Dendritic cell treated with granulocyte-macrophage colony-stimulating factor and Interleukin-4, amounts not matched to agents 40 ng/mL and 50 ng/mL, for 4 days (primary cell): ENCODE data around the gene CENPP.

Experiments used
- H3K27ac Mint-ChIP-seq: one replicate; pipeline ENCODE4 v1.8.0; 2022; ENCODE audit warnings: mild to moderate bottlenecking, mixed read lengths
- H3K27me3 Mint-ChIP-seq: one replicate; pipeline ENCODE4 v1.8.0; 2022; ENCODE audit warnings: mild to moderate bottlenecking, mixed read lengths
- H3K36me3 Mint-ChIP-seq: one replicate; pipeline ENCODE4 v1.8.0; 2022; ENCODE audit warnings: low read depth, mixed read lengths
- H3K4me1 Mint-ChIP-seq: one replicate; pipeline ENCODE4 v1.8.0; 2022; ENCODE audit warnings: low read depth, mixed read lengths
- H3K4me3 Mint-ChIP-seq: one replicate; pipeline ENCODE4 v1.8.0; 2022; ENCODE audit warnings: mild to moderate bottlenecking, moderate library complexity, mixed read lengths
- H3K9me3 Mint-ChIP-seq: one replicate; pipeline ENCODE4 v1.8.0; 2022; ENCODE audit warnings: mixed read lengths
- intact Hi-C: fragments of 100-400 bp; cut with micrococcal nuclease; formaldehyde crosslinking; loops from one replicate; pipeline ENCODE4 v1.15.0; 2022

Gene CENPP

GRCh38 chr9:92639791-92640271 is 314.1 kb downstream of the CENPP start:
- H3K36me3 Mint-ChIP-seq = peaks cover 100% of the 10 kb centered on the region
- H3K27me3 Mint-ChIP-seq = no peaks in the 10 kb centered on the region
- no peak overlapping the region for H3K27ac Mint-ChIP-seq
- no peaks in the 10 kb centered on the region for H3K4me1 Mint-ChIP-seq
- H3K9me3 Mint-ChIP-seq = no peaks in the 10 kb centered on the region
- intact Hi-C loops = no loop called here
- H3K4me3 Mint-ChIP-seq = no peak overlapping the region

GRCh38 chr9:92640398-92641091 is 314.8 kb downstream of the CENPP start:
- Mint-ChIP-seq H3K4me1 (no peaks in the 10 kb centered on the region), H3K9me3 (no peaks in the 10 kb centered on the region)

GRCh38 chr9:92641092-92641809 is 315.5 kb downstream of the CENPP start:
- Mint-ChIP-seq H3K4me3 (no peak overlapping the region), H3K27ac (no peak overlapping the region), H3K27me3 (no peaks in the 10 kb centered on the region)

More at GRCh38 chr9:92640398-92641091, 314.8 kb downstream of the CENPP start:
- intact Hi-C loops = no loop called here
- H3K27me3 Mint-ChIP-seq = no peaks in the 10 kb centered on the region
- H3K4me3 Mint-ChIP-seq = no peak overlapping the region
- H3K36me3 Mint-ChIP-seq = peaks cover 100% of the 10 kb centered on the region
- H3K27ac Mint-ChIP-seq = no peak overlapping the region

GRCh38 chr9:92642041-92642451 is 316.3 kb downstream of the CENPP start:
- no peaks in the 10 kb centered on the region for H3K4me1 Mint-ChIP-seq
- intact Hi-C loops = no loop called here
- H3K4me3 Mint-ChIP-seq = no peak overlapping the region
- H3K36me3 Mint-ChIP-seq = peaks cover 100% of the 10 kb centered on the region
- H3K27ac Mint-ChIP-seq = no peak overlapping the region
- H3K27me3 Mint-ChIP-seq = no peaks in the 10 kb centered on the region
- H3K9me3 Mint-ChIP-seq = no peaks in the 10 kb centered on the region

More at GRCh38 chr9:92641092-92641809, 315.5 kb downstream of the CENPP start:
- intact Hi-C loops = no loop called here
- Mint-ChIP-seq H3K9me3 (no peaks in the 10 kb centered on the region), H3K36me3 (peaks cover 100% of the 10 kb centered on the region), H3K4me1 (no peaks in the 10 kb centered on the region)

GRCh38 chr9:92642564-92642963 is 316.8 kb downstream of the CENPP start:
- intact Hi-C loops = no loop called here

GRCh38 chr9:92644278-92644677 is 318.5 kb downstream of the CENPP start:
- no peaks in the 10 kb centered on the region for H3K9me3 Mint-ChIP-seq
- intact Hi-C loops = no loop called here
- H3K27me3 Mint-ChIP-seq = no peaks in the 10 kb centered on the region
- H3K27ac Mint-ChIP-seq = no peak overlapping the region
- no peak overlapping the region for H3K4me3 Mint-ChIP-seq
- H3K4me1 Mint-ChIP-seq = no peaks in the 10 kb centered on the region
- peaks cover 100% of the 10 kb centered on the region for H3K36me3 Mint-ChIP-seq

More at GRCh38 chr9:92642564-92642963, 316.8 kb downstream of the CENPP start:
- H3K27ac Mint-ChIP-seq = no peak overlapping the region
- no peak overlapping the region for H3K4me3 Mint-ChIP-seq
- H3K9me3 Mint-ChIP-seq = no peaks in the 10 kb centered on the region
- H3K4me1 Mint-ChIP-seq = no peaks in the 10 kb centered on the region
- peaks cover 100% of the 10 kb centered on the region for H3K36me3 Mint-ChIP-seq
- no peaks in the 10 kb centered on the region for H3K27me3 Mint-ChIP-seq

GRCh38 chr9:92645041-92645440 is 319.3 kb downstream of the CENPP start:
- H3K36me3 Mint-ChIP-seq = peaks cover 100% of the 10 kb centered on the region
- no peak overlapping the region for H3K4me3 Mint-ChIP-seq
- intact Hi-C loops = no loop called here
- H3K27ac Mint-ChIP-seq = no peak overlapping the region
- H3K27me3 Mint-ChIP-seq = no peaks in the 10 kb centered on the region
- H3K9me3 Mint-ChIP-seq = no peaks in the 10 kb centered on the region
- H3K4me1 Mint-ChIP-seq = no peaks in the 10 kb centered on the region

- Mint-ChIP-seq H3K4me3 (no peak overlapping the region), H3K27ac (no peak overlapping the region), H3K36me3 (peaks cover 97% of the 10 kb centered on the region), H3K27me3 (no peaks in the 10 kb centered on the region), H3K9me3 (no peaks in the 10 kb centered on the region), H3K4me1 (no peaks in the 10 kb centered on the region)
- intact Hi-C loops = no loop called here
Observed at GRCh38 chr9:92647671-92648473, 322.1 kb downstream of the CENPP start.

- intact Hi-C loops = no loop called here
- no peaks in the 10 kb centered on the region for H3K27me3 Mint-ChIP-seq
- H3K4me1 Mint-ChIP-seq = no peaks in the 10 kb centered on the region
- no peak overlapping the region for H3K27ac Mint-ChIP-seq
- H3K4me3 Mint-ChIP-seq = no peak overlapping the region
- peaks cover 97% of the 10 kb centered on the region for H3K36me3 Mint-ChIP-seq
- no peaks in the 10 kb centered on the region for H3K9me3 Mint-ChIP-seq
Observed at GRCh38 chr9:92648474-92648971, 322.8 kb downstream of the CENPP start.

GRCh38 chr9:92649007-92649406 is 323.3 kb downstream of the CENPP start:
- intact Hi-C loops = no loop called here
- Mint-ChIP-seq H3K36me3 (peaks cover 97% of the 10 kb centered on the region), H3K27ac (no peak overlapping the region), H3K9me3 (no peaks in the 10 kb centered on the region), H3K27me3 (no peaks in the 10 kb centered on the region), H3K4me1 (no peaks in the 10 kb centered on the region), H3K4me3 (no peak overlapping the region)

GRCh38 chr9:92650296-92650695 is 324.5 kb downstream of the CENPP start:
- H3K4me3 Mint-ChIP-seq = no peak overlapping the region
- H3K27me3 Mint-ChIP-seq = no peaks in the 10 kb centered on the region
- intact Hi-C loops = no loop called here
- peaks cover 5% of the 10 kb centered on the region for H3K4me1 Mint-ChIP-seq
- no peak overlapping the region for H3K27ac Mint-ChIP-seq
- H3K9me3 Mint-ChIP-seq = no peaks in the 10 kb centered on the region
- peaks cover 97% of the 10 kb centered on the region for H3K36me3 Mint-ChIP-seq

GRCh38 chr9:92650839-92651621 is 325.3 kb downstream of the CENPP start:
- intact Hi-C loops = no loop called here
- H3K4me3 Mint-ChIP-seq = no peak overlapping the region

GRCh38 chr9:92652461-92652860 is 326.7 kb downstream of the CENPP start:
- no peak overlapping the region for H3K27ac Mint-ChIP-seq
- peaks cover 97% of the 10 kb centered on the region for H3K36me3 Mint-ChIP-seq
- H3K4me1 Mint-ChIP-seq = peaks cover 8% of the 10 kb centered on the region

More at GRCh38 chr9:92650839-92651621, 325.3 kb downstream of the CENPP start:
- Mint-ChIP-seq H3K4me1 (peaks cover 8% of the 10 kb centered on the region), H3K9me3 (no peaks in the 10 kb centered on the region), H3K27ac (no peak overlapping the region), H3K27me3 (no peaks in the 10 kb centered on the region), H3K36me3 (peaks cover 97% of the 10 kb centered on the region)

More at GRCh38 chr9:92652461-92652860, 326.7 kb downstream of the CENPP start:
- intact Hi-C loops = no loop called here
- H3K9me3 Mint-ChIP-seq = no peaks in the 10 kb centered on the region
- H3K4me3 Mint-ChIP-seq = no peak overlapping the region
- H3K27me3 Mint-ChIP-seq = no peaks in the 10 kb centered on the region
